Osteoblast (primary cell): ENCODE measurements around the gene UCK1. TPM values are rescaled to one million over a fixed set of nuclear protein-coding genes. Genes with fewer than 3 reads are reported as not detected.
A peak's percentile ranks its signal among the peaks of the same experiment; 100 is the strongest.

Experiments
- DNase-seq: peaks from one replicate; pipeline ENCODE4 v3.0.0; 2011; ENCODE audit warnings: low spot score, mixed read lengths; ENCODE audit not compliant: insufficient read length; ENCODE audit errors: missing footprints
- H2AFZ ChIP-seq: 2 replicates; pipeline ENCODE4 v1.6.0; 2011; ENCODE audit warnings: mild to moderate bottlenecking, low read length
- H3K27ac ChIP-seq: 2 replicates; pipeline ENCODE4 v1.5.1; 2011; ENCODE audit warnings: mild to moderate bottlenecking, low read depth, low read length, moderate library complexity
- H3K27me3 ChIP-seq: 2 replicates; pipeline ENCODE4 v1.6.0; 2012; ENCODE audit warnings: mild to moderate bottlenecking, control low read depth, inconsistent platforms, low read length, moderate library complexity; ENCODE audit not compliant: insufficient read depth
- H3K36me3 ChIP-seq: 2 replicates; pipeline ENCODE4 v1.5.1; 2011; ENCODE audit warnings: mild to moderate bottlenecking, low read length, control low read depth, moderate library complexity; ENCODE audit not compliant: insufficient read depth
- H3K4me1 ChIP-seq: 2 replicates; pipeline ENCODE4 v1.5.1; 2011; ENCODE audit warnings: mild to moderate bottlenecking, low read length, control low read depth, moderate library complexity; ENCODE audit not compliant: insufficient read depth
- H3K4me2 ChIP-seq: 2 replicates; pipeline ENCODE4 v1.6.0; 2011; ENCODE audit warnings: mild to moderate bottlenecking, low read length; ENCODE audit not compliant: insufficient read depth
- H3K4me3 ChIP-seq: fragments of 200-600 bp; sonication (generic); 3 replicates; pipeline ENCODE4 v1.5.1; 2012; ENCODE audit warnings: mild to moderate bottlenecking, low read length, inconsistent platforms; ENCODE audit not compliant: insufficient read depth
- H3K79me2 ChIP-seq: 2 replicates; pipeline ENCODE4 v1.6.0; 2012; ENCODE audit warnings: mild to moderate bottlenecking, low read length, control low read depth, inconsistent platforms; ENCODE audit not compliant: insufficient read depth
- H3K9me3 ChIP-seq: 2 replicates; pipeline ENCODE4 v1.5.1; 2011; ENCODE audit warnings: low read depth, low read length, control low read depth
- H4K20me1 ChIP-seq: 2 replicates; pipeline ENCODE4 v1.6.0; 2012; ENCODE audit warnings: mild to moderate bottlenecking, low read length, control low read depth; ENCODE audit not compliant: insufficient read depth
- total RNA-seq: library from RNA; depleted of rRNA; stranded (reverse); fragments of >200 nt; gene quantifications from 2 replicates; pipeline ENCODE4 v1.2.3, GENCODE V29; 2012
- TF ChIP-seq, protein P1 (sequence below): IDR thresholded peaks from 2 replicates; pipeline ENCODE4 v1.5.1; 2011; ENCODE audit warnings: mild to moderate bottlenecking, low read depth, low read length, moderate library complexity; ENCODE audit errors: extremely low read depth

UCK1 gene
- total RNA-seq, 1 donor: 19.5 TPM

- peak; percentile 46 for DNase-seq
- Histone ChIP-seq H2AFZ (no peak overlapping the region), H3K27ac (no peak overlapping the region), H3K4me1 (peaks cover 6% of the 10 kb centered on the region), H3K36me3 (peaks cover 76% of the 10 kb centered on the region), H4K20me1 (peaks cover 5% of the 10 kb centered on the region), H3K9me3 (no peaks in the 10 kb centered on the region), H3K27me3 (no peaks in the 10 kb centered on the region), H3K79me2 (no peaks in the 10 kb centered on the region), H3K4me2 (no peak overlapping the region), H3K4me3 (no peak overlapping the region)
- TF ChIP-seq, protein P1, sequence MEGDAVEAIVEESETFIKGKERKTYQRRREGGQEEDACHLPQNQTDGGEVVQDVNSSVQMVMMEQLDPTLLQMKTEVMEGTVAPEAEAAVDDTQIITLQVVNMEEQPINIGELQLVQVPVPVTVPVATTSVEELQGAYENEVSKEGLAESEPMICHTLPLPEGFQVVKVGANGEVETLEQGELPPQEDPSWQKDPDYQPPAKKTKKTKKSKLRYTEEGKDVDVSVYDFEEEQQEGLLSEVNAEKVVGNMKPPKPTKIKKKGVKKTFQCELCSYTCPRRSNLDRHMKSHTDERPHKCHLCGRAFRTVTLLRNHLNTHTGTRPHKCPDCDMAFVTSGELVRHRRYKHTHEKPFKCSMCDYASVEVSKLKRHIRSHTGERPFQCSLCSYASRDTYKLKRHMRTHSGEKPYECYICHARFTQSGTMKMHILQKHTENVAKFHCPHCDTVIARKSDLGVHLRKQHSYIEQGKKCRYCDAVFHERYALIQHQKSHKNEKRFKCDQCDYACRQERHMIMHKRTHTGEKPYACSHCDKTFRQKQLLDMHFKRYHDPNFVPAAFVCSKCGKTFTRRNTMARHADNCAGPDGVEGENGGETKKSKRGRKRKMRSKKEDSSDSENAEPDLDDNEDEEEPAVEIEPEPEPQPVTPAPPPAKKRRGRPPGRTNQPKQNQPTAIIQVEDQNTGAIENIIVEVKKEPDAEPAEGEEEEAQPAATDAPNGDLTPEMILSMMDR: no peak
Measured at GRCh38 chr9:131522257-131523085, 8.6 kb downstream of the UCK1 start.

DNA sequence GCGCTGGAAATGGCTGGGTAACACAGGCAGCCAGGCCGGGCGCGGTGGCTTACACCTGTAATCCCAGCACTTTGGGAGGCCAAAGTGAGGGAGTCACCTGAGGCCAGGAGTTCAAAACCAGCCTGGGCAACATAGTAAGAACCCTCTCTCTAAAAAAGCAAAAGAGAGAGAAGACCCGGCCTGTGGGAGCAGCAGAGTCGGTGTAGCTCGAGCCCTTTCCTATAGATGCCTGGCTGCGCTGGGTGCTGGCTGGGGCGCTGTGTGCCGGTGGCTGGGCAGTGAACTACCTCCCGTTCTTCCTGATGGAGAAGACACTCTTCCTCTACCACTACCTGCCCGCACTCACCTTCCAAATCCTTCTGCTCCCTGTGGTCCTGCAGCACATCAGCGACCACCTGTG is 9.2 kb downstream of the UCK1 start:
- H3K36me3 ChIP-seq: peaks cover 79% of the 10 kb centered on the region
- TF ChIP-seq, protein P1: no peak
- no peaks in the 10 kb centered on the region for H3K27me3 ChIP-seq
- no peak for DNase-seq
- H3K79me2 ChIP-seq: no peaks in the 10 kb centered on the region
- H3K4me2 ChIP-seq: no peak overlapping the region
- H2AFZ ChIP-seq: no peak overlapping the region
- peaks cover 5% of the 10 kb centered on the region for H4K20me1 ChIP-seq
- no peak overlapping the region for H3K4me3 ChIP-seq
- no peak overlapping the region for H3K27ac ChIP-seq
- H3K4me1 ChIP-seq: peaks cover 6% of the 10 kb centered on the region
- no peaks in the 10 kb centered on the region for H3K9me3 ChIP-seq

- TF ChIP-seq, protein P1: no peak
- H3K27me3 ChIP-seq: no peaks in the 10 kb centered on the region
- H3K79me2 ChIP-seq: no peaks in the 10 kb centered on the region
- peaks cover 6% of the 10 kb centered on the region for H3K4me1 ChIP-seq
- H4K20me1 ChIP-seq: peaks cover 4% of the 10 kb centered on the region
- no peak overlapping the region for H3K27ac ChIP-seq
- no peak overlapping the region for H3K4me2 ChIP-seq
- no peaks in the 10 kb centered on the region for H3K9me3 ChIP-seq
- H3K36me3 ChIP-seq: peaks cover 84% of the 10 kb centered on the region
- no peak overlapping the region for H2AFZ ChIP-seq
- DNase-seq: peak; percentile 38
- no peak overlapping the region for H3K4me3 ChIP-seq
Measured at GRCh38 chr9:131521203-131521602, 9.9 kb downstream of the UCK1 start.

- DNase-seq: peak; percentile 66
- H3K4me3 ChIP-seq: no peak overlapping the region
- no peak overlapping the region for H3K4me2 ChIP-seq
- H3K36me3 ChIP-seq: peaks cover 87% of the 10 kb centered on the region
- no peaks in the 10 kb centered on the region for H3K27me3 ChIP-seq
- H3K4me1 ChIP-seq: peaks cover 6% of the 10 kb centered on the region
- TF ChIP-seq, protein P1: no peak
- no peaks in the 10 kb centered on the region for H3K9me3 ChIP-seq
- H2AFZ ChIP-seq: no peak overlapping the region
- no peak overlapping the region for H3K27ac ChIP-seq
- H3K79me2 ChIP-seq: no peaks in the 10 kb centered on the region
- peaks cover 2% of the 10 kb centered on the region for H4K20me1 ChIP-seq
Measured at GRCh38 chr9:131520503-131520902, 10.6 kb downstream of the UCK1 start.
